ENCODE results near the gene NFKBIE.

Gene NFKBIE

GRCh38 chr6:44227148-44227793 is 38.1 kb downstream of the NFKBIE start:
- no peak for DNase-seq (ENCODE audit: low spot score)

DNA sequence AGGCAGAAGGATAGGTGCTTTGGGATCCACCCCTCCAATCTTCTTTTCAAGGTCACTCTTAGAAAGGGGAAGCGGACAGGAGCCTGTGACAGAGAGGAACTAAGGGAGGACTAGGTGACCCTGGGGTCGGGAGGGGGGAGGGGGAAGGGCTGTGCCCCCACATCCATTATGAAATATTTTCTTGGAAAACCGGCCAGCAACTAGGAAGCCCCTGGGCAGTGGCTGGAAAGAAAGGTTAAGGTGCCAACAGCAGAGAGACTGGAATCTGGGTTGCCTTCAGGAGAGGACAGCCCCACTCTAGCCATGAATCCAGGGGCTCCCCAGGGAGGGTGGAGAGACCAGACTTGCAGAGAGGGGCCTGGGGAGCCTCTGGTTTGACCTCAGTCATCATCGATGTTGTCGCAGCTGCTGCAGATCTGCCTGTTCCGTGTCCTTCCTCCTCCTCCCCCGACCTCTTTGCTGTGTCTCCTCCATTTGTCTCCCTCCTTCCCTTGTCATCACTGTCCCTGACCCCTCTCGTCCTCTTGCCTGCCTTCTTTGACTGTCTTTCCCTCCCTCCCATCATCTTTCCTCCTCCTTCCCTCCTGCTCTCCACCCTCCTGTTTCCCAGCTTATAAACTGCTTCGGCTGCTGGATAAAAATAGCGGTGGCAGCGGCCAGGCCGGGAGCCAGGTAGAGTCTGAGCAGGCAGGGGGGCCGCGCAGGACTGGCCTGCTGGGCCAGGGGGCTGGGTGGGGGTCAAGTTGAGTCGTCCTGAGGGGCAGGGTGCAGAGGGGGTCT is 38.8 kb downstream of the NFKBIE start:
- peak; percentile 67 for DNase-seq (ENCODE audit: low spot score)

- DNase-seq (ENCODE audit: low spot score), result no peak
Measured at GRCh38 chr6:44225579-44226325, 39.6 kb downstream of the NFKBIE start.

DNA sequence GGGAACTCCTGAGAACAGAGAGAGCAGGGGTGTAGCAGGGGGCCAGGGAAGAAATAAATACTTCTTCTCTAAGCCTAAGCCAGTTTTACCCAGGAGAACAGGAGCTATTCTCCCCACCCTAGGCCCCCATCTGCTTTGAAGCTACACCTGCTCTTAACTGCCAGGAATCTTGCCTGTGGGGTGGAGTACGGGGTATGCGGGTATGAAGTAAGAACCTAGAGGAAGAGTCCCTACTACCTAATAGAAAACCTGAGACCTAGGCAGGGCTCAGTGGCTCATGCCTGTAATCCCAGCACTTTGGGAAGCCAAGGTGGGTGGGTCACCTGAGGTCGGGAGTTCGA is 40.4 kb downstream of the NFKBIE start:
- DNase-seq (ENCODE audit: low spot score), result no peak

DNA sequence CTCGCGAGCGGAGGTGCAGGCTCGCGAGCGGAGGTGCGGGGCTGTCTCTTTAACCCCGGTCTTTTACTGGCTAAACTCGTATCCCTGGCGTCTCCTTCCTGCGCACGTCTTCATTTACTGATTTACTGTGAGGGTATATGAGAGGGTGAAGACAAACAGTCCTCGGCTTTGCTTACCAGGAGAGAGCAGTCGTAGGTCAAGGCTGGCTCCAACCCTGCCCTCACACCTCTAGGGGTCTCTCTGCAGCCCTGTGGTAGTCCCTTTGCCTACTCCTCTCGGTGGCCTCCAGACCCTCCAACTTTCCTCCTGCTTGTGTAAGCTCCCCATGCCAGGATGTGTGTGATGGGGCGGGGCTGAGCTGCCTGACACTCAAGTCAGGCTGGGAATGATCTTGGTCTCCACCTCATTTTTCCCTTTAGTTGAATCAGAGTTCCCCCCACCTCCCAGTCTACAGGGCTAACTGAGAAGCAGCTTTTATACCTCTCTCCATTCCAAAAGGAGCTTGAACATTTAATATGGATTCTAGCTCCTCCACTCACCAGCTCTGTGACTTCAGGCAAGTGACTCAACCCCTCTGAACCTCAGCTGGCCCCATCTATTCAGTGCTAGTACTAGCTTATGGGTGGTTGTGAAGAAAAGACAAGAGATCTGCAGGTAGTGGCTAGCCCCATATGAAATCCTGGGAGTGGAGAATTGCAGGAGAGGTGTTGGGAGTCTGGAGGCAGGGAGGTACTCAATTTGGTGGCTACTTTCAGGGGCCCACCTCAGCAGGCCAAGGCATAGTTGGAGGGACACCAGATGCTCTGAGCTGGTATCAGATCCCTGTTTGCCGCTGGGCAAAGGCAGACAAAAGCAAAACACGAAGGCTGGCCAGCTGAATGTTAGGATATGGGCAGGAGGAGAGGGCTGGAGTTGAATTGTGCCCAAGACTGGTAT is 41.1 kb downstream of the NFKBIE start:
- peak; percentile 77 for DNase-seq (ENCODE audit: low spot score)

DNA sequence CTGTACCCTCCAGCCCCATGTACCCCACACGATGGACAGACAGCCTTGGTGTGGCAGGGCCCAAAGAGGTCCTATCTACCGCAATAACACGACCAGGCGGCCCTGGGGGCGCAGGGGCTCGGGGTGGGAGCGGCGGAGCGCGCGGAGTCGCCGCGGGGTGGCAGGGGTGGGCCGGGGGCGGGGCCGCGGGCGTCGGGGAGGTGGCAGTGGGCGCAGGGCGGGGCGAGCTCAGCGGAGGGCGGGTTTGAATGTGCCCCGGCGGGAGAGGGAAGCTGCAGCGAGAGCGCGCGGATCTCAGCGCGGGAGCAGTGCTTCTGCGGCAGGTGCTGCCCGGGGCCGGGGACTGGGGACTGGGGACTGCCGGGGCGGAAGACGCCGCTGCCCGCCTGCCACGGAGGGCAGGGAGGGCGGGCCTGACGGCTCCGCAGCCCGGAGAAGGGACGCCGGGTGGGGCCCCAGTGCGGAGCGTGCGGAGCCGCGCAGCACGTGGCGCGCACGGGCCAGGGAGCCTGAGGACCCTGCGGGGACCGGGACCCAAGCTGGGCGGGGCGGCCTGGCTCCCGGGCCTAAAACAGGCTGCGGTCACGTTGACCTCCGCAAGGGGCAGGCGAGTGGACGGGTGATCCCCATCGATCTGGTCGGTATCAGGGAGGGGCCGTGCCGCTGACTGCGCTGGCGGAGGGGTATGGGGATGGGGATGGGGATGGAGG is 41.9 kb downstream of the NFKBIE start, which contains the start of gene SLC29A1:
SLC29A1 (plus strand) TSS at position 277 of the 710 bp plus-strand sequence. CDS start 3,719 bp downstream, outside the sequence.
- peak; percentile 85 for DNase-seq (ENCODE audit: low spot score)

GRCh38 chr6:44222486-44223318 is 42.6 kb downstream of the NFKBIE start:
- no peak for DNase-seq (ENCODE audit: low spot score)

DNA sequence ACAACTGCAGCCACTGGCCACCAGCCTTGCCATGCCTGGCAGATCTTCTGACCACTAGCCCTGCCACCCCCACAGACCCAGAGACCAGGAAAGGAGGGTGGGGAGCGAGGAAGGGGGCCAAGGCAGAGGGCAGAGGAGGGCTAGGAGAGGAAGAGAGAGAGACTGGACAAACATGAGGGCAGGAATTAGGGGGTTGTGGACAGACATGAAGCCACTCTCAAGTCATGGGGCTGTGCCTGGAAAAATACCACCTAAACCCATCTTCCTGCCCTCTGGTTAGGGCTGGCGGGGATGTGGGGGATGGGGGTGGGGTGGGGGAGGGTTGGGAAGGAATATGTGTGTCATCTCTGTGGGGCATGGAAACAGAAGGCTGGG is 43.4 kb downstream of the NFKBIE start:
- no peak for DNase-seq (ENCODE audit: low spot score)

GRCh38 chr6:44221291-44221960 is 43.9 kb downstream of the NFKBIE start:
- DNase-seq (ENCODE audit: low spot score), result peak; percentile 81

DNA sequence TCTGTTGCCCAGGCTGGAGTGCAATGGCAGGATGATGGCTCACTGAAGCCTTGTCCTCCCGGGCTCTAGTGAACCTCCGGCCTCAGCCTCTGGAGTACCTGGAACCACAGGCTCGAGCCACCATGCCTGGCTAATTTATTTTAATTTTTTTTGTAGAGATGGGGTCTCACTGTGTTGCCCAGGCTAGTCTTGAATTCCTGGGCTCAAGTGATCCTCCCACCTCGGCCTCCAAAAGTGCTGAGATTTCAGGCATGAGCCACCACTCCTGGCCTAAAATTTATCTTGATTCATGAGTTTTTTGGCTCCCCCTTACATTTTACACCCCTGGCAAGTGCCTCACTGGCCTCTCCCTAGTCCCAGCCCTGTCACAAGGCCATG is 44.4 kb downstream of the NFKBIE start:
- no peak for DNase-seq (ENCODE audit: low spot score)

GRCh38 chr6:44219815-44220784 is 45.3 kb downstream of the NFKBIE start:
- no peak for DNase-seq (ENCODE audit: low spot score)

DNA sequence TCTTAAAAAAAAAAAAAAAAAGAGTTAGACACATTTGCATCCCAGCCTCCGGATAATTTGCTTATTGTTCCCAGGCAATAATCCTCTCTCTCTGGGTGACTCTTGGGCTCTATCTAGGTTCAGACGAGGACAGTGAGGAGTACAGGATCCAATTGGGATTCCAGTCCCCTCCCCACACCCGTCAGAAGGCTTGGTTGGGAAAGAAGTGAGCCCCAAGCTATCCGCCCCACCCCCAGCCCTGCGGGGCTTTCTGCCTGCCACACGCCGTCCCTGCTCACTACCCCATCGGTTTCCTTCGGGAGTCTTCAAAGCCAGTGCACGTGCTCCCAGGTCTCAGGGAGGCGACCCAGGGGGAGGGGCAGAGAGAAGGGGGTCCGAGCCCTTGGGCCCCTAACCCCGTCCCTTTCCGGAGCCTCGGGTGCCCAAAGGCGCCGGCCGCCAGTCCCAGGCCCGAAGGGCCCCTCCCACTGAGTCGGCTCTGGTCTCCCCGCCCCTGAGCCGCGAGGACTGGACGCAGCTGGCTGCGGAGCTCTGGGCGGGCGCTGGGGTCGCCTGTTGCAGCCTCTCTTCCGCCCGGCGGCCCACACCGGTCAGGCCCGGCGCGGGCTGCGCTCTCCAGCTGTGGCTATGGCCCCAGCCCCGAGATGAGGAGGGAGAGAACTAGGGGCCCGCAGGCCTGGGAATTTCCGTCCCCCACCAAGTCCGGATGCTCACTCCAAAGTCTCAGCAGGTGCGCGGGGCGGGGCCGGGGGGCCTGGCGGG is 46.1 kb downstream of the NFKBIE start:
- peak; percentile 79 for DNase-seq (ENCODE audit: low spot score)

- peak; percentile 54 for DNase-seq (ENCODE audit: low spot score)
Measured at GRCh38 chr6:44217332-44218143, 47.8 kb downstream of the NFKBIE start.

DNA sequence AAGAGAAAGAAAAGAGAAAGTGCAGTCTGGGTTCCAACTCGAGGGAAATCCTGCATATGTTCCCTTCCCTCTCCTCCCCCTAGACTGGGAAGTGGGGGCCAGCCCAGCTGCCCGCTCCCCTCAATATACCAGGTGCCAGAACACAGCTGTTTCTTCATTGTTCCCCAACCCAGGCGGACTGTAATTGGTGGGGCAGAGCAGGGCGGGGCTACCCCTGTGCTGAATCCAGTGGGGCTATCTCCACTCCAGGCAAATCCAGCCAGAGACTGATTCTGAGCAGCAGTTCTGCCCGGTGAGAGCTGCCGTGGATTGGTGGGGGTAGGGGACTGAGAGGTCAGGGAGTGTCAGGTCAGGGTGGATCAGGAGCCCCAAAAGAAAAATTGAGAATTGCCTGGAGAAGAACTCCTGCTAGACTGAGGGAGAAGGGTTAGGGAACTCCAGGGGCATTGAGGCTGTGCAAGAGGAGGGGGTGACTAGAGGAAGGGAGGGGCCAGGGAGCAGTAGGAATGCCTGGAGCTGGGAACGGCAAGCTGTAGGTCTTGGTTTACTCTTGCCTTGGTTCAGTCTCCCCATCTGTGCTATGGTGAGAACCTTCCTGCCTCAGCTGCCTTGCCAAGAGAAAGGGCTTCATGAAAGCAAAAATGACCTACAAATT is 48.5 kb downstream of the NFKBIE start, which contains the start of gene MYMX:
MYMX (plus strand) TSS at position 250 of the 655 bp plus-strand sequence. CDS start 546 bp downstream, outside the sequence.
- no peak for DNase-seq (ENCODE audit: low spot score)

- no peak for DNase-seq (ENCODE audit: low spot score)
Measured at GRCh38 chr6:44214307-44214706, 51.0 kb downstream of the NFKBIE start.

DNA sequence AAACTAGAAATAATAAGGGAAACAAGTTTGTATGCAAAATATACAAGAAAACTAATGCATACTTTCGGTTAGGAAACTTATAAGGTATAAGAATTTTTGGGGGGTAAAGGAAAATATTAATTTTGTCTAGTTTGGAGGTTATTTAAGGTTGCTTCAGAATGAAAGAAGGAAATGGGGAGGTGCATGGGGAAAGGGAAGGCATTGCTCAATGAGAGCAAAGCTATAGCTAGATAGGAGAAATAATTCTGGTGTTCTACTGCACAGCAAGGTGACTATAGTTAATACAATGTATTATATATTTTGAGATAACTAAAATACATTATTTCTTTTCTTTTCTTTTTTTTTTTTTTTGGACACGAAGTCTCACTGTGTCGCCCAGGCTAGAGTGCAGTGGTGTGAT is 54.1 kb downstream of the NFKBIE start:
- DNase-seq (ENCODE audit: low spot score), result no peak
